ENCODE measurements around the gene PLSCR1. TPM values are rescaled to one million over a fixed set of nuclear protein-coding genes. Genes with fewer than 3 reads are reported as not detected.

PLSCR1 gene
- 44.5 and 50.2 TPM in 2 replicates for total RNA-seq

GRCh38 chr3:146544002-146544928, at the start of gene PLSCR1:
PLSCR1 (minus strand) TSS chr3:146544607; CDS start chr3:146536552, 8,055 bp downstream.

GRCh38 chr3:146469150-146470017, 75.0 kb downstream of the PLSCR1 start, which contains the start of gene PLSCR2:
PLSCR2 (minus strand) TSS chr3:146469561; CDS start chr3:146459904, 9,657 bp downstream.

Other genes with a start within 250 kb of the PLSCR1 start
- gene PLSCR2, start 75.0 kb downstream of the PLSCR1 start, total RNA-seq, result not detected in 2 replicates
- gene PLSCR5, start 60.7 kb upstream of the PLSCR1 start, total RNA-seq, result not detected in 2 replicates

All from smooth muscle cell of bladder (primary cell).